IMR-90 (cell line): ENCODE results near the gene CELSR1. TPM values are rescaled to one million over a fixed set of nuclear protein-coding genes. Genes with fewer than 3 reads are reported as not detected.

Source experiments
- ATAC-seq: fragments of 200-7000 bp; cut with Tn5 transposase; 2 replicates; pipeline ENCODE4 v1.9.1; 2020; ENCODE audit warnings: low read depth, mild to moderate bottlenecking, moderate library complexity
- BruUV-seq: library from RNA; stranded (reverse); fragments of 400-500 nt; replicated peaks from 2 replicates; lab custom pipeline; 2021; lab: Mats Ljungman, UMichigan
- CTCF ChIA-PET: fragments of 300-600 bp; formaldehyde crosslinking; extraction: SDS; loops from one replicate; lab custom pipeline; 2021; ENCODE audit warnings: antibody characterized with exemption; lab: Yijun Ruan, JAX
- POLR2A ChIA-PET: fragments of 300-600 bp; sonication (Branson Sonifier 250); formaldehyde crosslinking; loops from one replicate; lab custom pipeline; 2022; ENCODE audit warnings: antibody characterized with exemption; ENCODE audit not compliant: unreplicated experiment; lab: Charles Lee
- DNase-seq: peaks from one replicate; pipeline ENCODE4 v3.0.0; 2013
- H2AFZ ChIP-seq: replicated peaks from 2 replicates; pipeline ENCODE3; 2013; ENCODE audit warnings: low read length, mild to moderate bottlenecking; ENCODE audit not compliant: poor library complexity
- H2AK5ac ChIP-seq: 2 replicates; pipeline ENCODE4 v1.6.1; 2013; ENCODE audit warnings: low read depth, low read length, inconsistent platforms
- H2AK9ac ChIP-seq: replicated peaks from 2 replicates; pipeline ENCODE3; 2013; ENCODE audit warnings: mild to moderate bottlenecking, low read depth, low read length, moderate library complexity; ENCODE audit not compliant: poor library complexity
- H2BK120ac ChIP-seq: 2 replicates; pipeline ENCODE4 v1.6.1; 2013; ENCODE audit warnings: low read depth, low read length, inconsistent platforms
- H2BK15ac ChIP-seq: 3 replicates; pipeline ENCODE4 v1.6.1; 2013; ENCODE audit warnings: low read depth, low read length, inconsistent platforms
- H2BK20ac ChIP-seq: 2 replicates; pipeline ENCODE4 v1.6.1; 2013; ENCODE audit warnings: low read depth, mild to moderate bottlenecking, inconsistent platforms, low read length, moderate library complexity
- H2BK5ac ChIP-seq: 2 replicates; pipeline ENCODE4 v1.6.1; 2013; ENCODE audit warnings: mild to moderate bottlenecking, low read depth, low read length, inconsistent platforms; ENCODE audit not compliant: poor library complexity, severe bottlenecking
- H3K14ac ChIP-seq: replicated peaks from 2 replicates; pipeline ENCODE4 v1.6.1; 2013; ENCODE audit warnings: low read depth, low read length, inconsistent platforms
- H3K18ac ChIP-seq: 2 replicates; pipeline ENCODE4 v1.6.1; 2013; ENCODE audit warnings: low read depth, low read length, control low read depth
- H3K23ac ChIP-seq: 2 replicates; pipeline ENCODE4 v1.6.1; 2013; ENCODE audit warnings: low read depth, low read length, inconsistent platforms
- H3K27ac ChIP-seq: 2 replicates; pipeline ENCODE4 v1.5.1; 2013; ENCODE audit warnings: mild to moderate bottlenecking, control low read depth, low read length; ENCODE audit not compliant: insufficient read depth
- H3K27me3 ChIP-seq: 2 replicates; pipeline ENCODE4 v1.6.1; 2013; ENCODE audit warnings: low read length; ENCODE audit not compliant: control insufficient read depth, insufficient read depth
- H3K36me3 ChIP-seq: 2 replicates; pipeline ENCODE4 v1.6.1; 2013; ENCODE audit warnings: low read length, mixed read lengths; ENCODE audit not compliant: control insufficient read depth, insufficient read depth
- H3K4ac ChIP-seq: 2 replicates; pipeline ENCODE4 v1.6.1; 2013; ENCODE audit warnings: low read depth, low read length, inconsistent platforms
- H3K4me1 ChIP-seq: 2 replicates; pipeline ENCODE4 v1.6.1; 2013; ENCODE audit warnings: low read length, mixed read lengths; ENCODE audit not compliant: control insufficient read depth, insufficient read depth
- H3K4me2 ChIP-seq: 2 replicates; pipeline ENCODE4 v1.6.1; 2013; ENCODE audit warnings: low read depth, mild to moderate bottlenecking, control low read depth, low read length, moderate library complexity
- H3K4me3 ChIP-seq: 2 replicates; pipeline ENCODE4 v1.5.1; 2013; ENCODE audit warnings: low read depth, mild to moderate bottlenecking, control low read depth, low read length, moderate library complexity; ENCODE audit not compliant: insufficient read depth
- H3K56ac ChIP-seq: 2 replicates; pipeline ENCODE4 v1.6.1; 2013; ENCODE audit warnings: low read length, inconsistent platforms; ENCODE audit not compliant: insufficient read depth; ENCODE audit errors: extremely low read depth
- H3K79me1 ChIP-seq, 2 experiments: 2 replicates each; pipeline ENCODE4 v1.6.1; 2013; ENCODE audit warnings: low read length in 2 of 2, inconsistent platforms in 1 of 2, low read depth in 1 of 2
- H3K9ac ChIP-seq: 2 replicates; pipeline ENCODE4 v1.6.1; 2013; ENCODE audit warnings: low read depth, low read length, control low read depth
- H3K9me1 ChIP-seq: 2 replicates; pipeline ENCODE4 v1.6.1; 2013; ENCODE audit warnings: low read length, inconsistent platforms; ENCODE audit not compliant: insufficient read depth
- H3K9me3 ChIP-seq: 2 replicates; pipeline ENCODE4 v1.6.1; 2013; ENCODE audit warnings: low read length; ENCODE audit not compliant: control insufficient read depth, insufficient read depth
- H4K20me1 ChIP-seq: 2 replicates; pipeline ENCODE4 v1.6.1; 2013; ENCODE audit warnings: low read length, inconsistent platforms; ENCODE audit not compliant: insufficient read depth
- H4K5ac ChIP-seq: 2 replicates; pipeline ENCODE4 v1.6.1; 2013; ENCODE audit warnings: mild to moderate bottlenecking, low read depth, low read length, control low read depth
- H4K8ac ChIP-seq, 2 experiments: 2 replicates each; pipeline ENCODE4 v1.6.1; 2013; ENCODE audit warnings: low read depth in 2 of 2, low read length in 2 of 2, control low read depth in 1 of 2, inconsistent platforms in 1 of 2
- H4K91ac ChIP-seq: 2 replicates; pipeline ENCODE4 v1.6.1; 2013; ENCODE audit warnings: low read depth, low read length, inconsistent platforms; ENCODE audit not compliant: insufficient read depth
- BHLHE40 ChIP-seq: fragments of 150-350 bp; IDR thresholded peaks from 2 replicates; pipeline ENCODE4 v1.6.1; 2016; ENCODE audit warnings: mild to moderate bottlenecking, low read depth, low read length
- CEBPB ChIP-seq: IDR thresholded peaks from 2 replicates; pipeline ENCODE4 v1.6.1; 2012; ENCODE audit warnings: low read depth, low read length, improper control_type of control experiment
- FOS ChIP-seq: fragments of 150-350 bp; IDR thresholded peaks from 2 replicates; pipeline ENCODE4 v1.6.1; 2016; ENCODE audit warnings: low read depth, low read length
- MAZ ChIP-seq: IDR thresholded peaks from 2 replicates; pipeline ENCODE4 v1.6.1; 2012; ENCODE audit warnings: low read depth, mild to moderate bottlenecking, low read length, improper control_type of control experiment, moderate library complexity, borderline replicate concordance
- NFE2L2 ChIP-seq: fragments of 150-350 bp; IDR thresholded peaks from 2 replicates; pipeline ENCODE4 v1.6.1; 2016; ENCODE audit warnings: low read depth, mild to moderate bottlenecking, low read length
- RCOR1 ChIP-seq: IDR thresholded peaks from 2 replicates; pipeline ENCODE4 v1.6.1; 2012; ENCODE audit warnings: mild to moderate bottlenecking, low read length, improper control_type of control experiment; ENCODE audit not compliant: insufficient replicate concordance
- WGBS, 2 experiments: methylation state at CpG; one replicate each; pipeline versions ENCODE4 v1.1.5 to v1.1.7; 2013; ENCODE audit warnings: missing lambda C conversion rate in 2 of 2; ENCODE audit not compliant: insufficient read length in 1 of 2; ENCODE audit errors: extremely low coverage in 2 of 2; 5-methylcytosine and 5-hydroxymethylcytosine counted together
- dilution Hi-C: fragments of 300-500 bp; cut with HindIII; formaldehyde crosslinking; loops from one replicate; pipeline ENCODE4 v1.14.3; 2018; ENCODE audit warnings: low sequenced_read_pairs; ENCODE audit not compliant: unreplicated experiment
- in situ Hi-C: fragments of 300-500 bp; cut with MboI; formaldehyde crosslinking; loops from 3 replicates; pipeline ENCODE4 v1.14.3; 2019; ENCODE audit warnings: low sequenced_read_pairs, inconsistent platforms, mixed read lengths
- intact Hi-C: fragments of 100-400 bp; cut with micrococcal nuclease; formaldehyde crosslinking; loops from 2 replicates; pipeline ENCODE4 v1.10.0; 2022
- polyA plus RNA-seq, 3 experiments: library from polyadenylated mRNA; depleted of rRNA; stranded (reverse); fragments of >200 nt; gene quantifications; 2 replicates each; pipeline ENCODE4 v1.2.3, GENCODE V29; 2012; ENCODE audit warnings: low replicate concordance in 1 of 3
- total RNA-seq: library from RNA; depleted of rRNA; stranded (reverse); fragments of >200 nt; gene quantifications from 2 replicates; pipeline ENCODE4 v1.2.3, GENCODE V29; 2012

The CELSR1 gene
- total and polyA plus RNA-seq, 2 of the 4 experiments (the other 2 are of a cell fraction): 0.36 to 0.82 TPM

DNA sequence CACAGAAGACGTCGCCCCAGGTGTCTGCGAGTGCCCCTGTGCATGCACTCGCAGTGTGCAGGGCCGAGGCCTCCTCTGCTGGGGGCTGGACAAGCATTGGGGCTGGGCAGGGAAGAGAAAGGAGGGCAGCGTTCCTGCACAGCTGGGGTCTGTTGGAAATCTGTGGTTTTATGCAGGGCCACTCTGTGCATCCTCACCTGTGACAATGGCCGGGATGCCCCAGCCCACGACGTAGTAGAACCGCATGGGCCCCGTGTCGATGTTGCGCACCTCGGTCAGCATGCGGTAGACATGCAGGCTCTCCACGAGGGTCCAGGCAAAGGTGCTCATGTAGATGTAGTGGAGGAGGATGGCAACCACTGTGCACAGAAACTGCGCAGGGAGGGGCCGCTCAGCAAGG, 164.7 kb downstream of the CELSR1 start:
- 90% methylated on average over 6 of the region's 18 CpGs; no CpG with 5 or more reads in 1 of the 2 experiments for WGBS, 2 experiments
- H3K9me3 ChIP-seq: peaks cover 6% of the 10 kb centered on the region
- CTCF ChIA-PET: no interaction called here
- H3K56ac ChIP-seq: no peak overlapping the region
- H3K4me2 ChIP-seq: no peak overlapping the region
- no peak overlapping the region for H2BK120ac ChIP-seq
- H3K9me1 ChIP-seq: no peaks in the 10 kb centered on the region; the same call in 1 of the 2 replicates
- no peaks in the 10 kb centered on the region for H3K79me1 ChIP-seq
- dilution Hi-C loops: no loop called here
- no TSS peak for BruUV-seq
- H2AFZ ChIP-seq: no peak overlapping the region
- no peak overlapping the region for H2BK5ac ChIP-seq
- no peaks in the 10 kb centered on the region; the same call in 1 of the 2 replicates for H3K4me1 ChIP-seq
- no peak overlapping the region for H2AK9ac ChIP-seq
- H2BK15ac ChIP-seq: no peak overlapping the region
- no peak overlapping the region for H3K27ac ChIP-seq
- H2BK20ac ChIP-seq: no peak overlapping the region
- no peak overlapping the region for H3K4ac ChIP-seq
- no peak overlapping the region for H3K9ac ChIP-seq
- H4K20me1 ChIP-seq: no peaks in the 10 kb centered on the region
- H4K91ac ChIP-seq: no peak overlapping the region
- no peak overlapping the region for H2AK5ac ChIP-seq
- H3K27me3 ChIP-seq: peaks cover 14% of the 10 kb centered on the region; the same call in 1 of the 2 replicates
- no peak for ATAC-seq
- intact Hi-C loops: no loop called here
- no peak overlapping the region for H3K4me3 ChIP-seq
- H3K23ac ChIP-seq: no peak overlapping the region
- H4K8ac ChIP-seq: no peak overlapping the region
- in situ Hi-C loops: no loop called here
- H3K14ac ChIP-seq: no peak overlapping the region
- DNase-seq: no peak
- POLR2A ChIA-PET: interaction anchor here (0.6 kb wide), 1 partner anchor 359 kb away, joined by 22 read pairs; no protein-coding TSS in a partner anchor
- no peak overlapping the region for H4K5ac ChIP-seq
- TF ChIP-seq NFE2L2: no peak
- no peak for TF ChIP-seq RCOR1
- no peak for TF ChIP-seq FOS
- no peak for TF ChIP-seq MAZ
- TF ChIP-seq BHLHE40: no peak
- TF ChIP-seq CEBPB: no peak
- no peak overlapping the region for H3K18ac ChIP-seq
- H3K36me3 ChIP-seq: no peaks in the 10 kb centered on the region
